ENCODE data around the gene GNG7. TPM values are rescaled to one million over a fixed set of nuclear protein-coding genes. Genes with fewer than 3 reads are reported as not detected.
"Not testable (repeated sequence)": the region's sequence is repeated elsewhere in the genome, so short reads cannot be mapped to it uniquely, and the experiment has no call there.

Gene GNG7
- total RNA-seq, 1 donor from 2014 or later: 0.96 TPM

DNA sequence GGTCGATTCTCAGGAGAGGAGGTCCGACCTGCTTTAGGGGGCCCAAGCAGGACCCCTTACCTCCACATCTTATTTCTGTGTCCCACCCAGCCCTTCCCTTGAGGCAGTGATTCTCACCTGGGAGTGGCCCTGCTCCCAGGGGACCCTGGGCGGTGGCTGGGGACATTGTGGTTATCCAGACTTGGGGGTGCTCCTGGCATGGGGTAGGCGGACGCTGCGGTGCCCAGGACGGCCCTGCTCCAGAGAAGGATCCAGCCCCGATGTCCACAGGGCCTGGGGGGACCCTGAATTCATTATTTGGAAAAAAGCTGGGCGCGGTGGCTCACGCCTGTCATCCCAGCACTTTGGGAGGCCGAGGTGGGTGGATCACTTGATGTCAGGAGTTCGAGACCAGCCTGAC lies 142.1 kb downstream of the GNG7 start:
- no peaks in the 10 kb centered on the region for H3K9me3 ChIP-seq
- intact Hi-C loops (cut with DNase I): no loop called here
- no peak for DNase-seq (ENCODE audit: low spot score in 2 of 2)
- TF ChIP-seq, protein P1, sequence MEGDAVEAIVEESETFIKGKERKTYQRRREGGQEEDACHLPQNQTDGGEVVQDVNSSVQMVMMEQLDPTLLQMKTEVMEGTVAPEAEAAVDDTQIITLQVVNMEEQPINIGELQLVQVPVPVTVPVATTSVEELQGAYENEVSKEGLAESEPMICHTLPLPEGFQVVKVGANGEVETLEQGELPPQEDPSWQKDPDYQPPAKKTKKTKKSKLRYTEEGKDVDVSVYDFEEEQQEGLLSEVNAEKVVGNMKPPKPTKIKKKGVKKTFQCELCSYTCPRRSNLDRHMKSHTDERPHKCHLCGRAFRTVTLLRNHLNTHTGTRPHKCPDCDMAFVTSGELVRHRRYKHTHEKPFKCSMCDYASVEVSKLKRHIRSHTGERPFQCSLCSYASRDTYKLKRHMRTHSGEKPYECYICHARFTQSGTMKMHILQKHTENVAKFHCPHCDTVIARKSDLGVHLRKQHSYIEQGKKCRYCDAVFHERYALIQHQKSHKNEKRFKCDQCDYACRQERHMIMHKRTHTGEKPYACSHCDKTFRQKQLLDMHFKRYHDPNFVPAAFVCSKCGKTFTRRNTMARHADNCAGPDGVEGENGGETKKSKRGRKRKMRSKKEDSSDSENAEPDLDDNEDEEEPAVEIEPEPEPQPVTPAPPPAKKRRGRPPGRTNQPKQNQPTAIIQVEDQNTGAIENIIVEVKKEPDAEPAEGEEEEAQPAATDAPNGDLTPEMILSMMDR (IDR thresholded peaks at IDR 0.05): no peak
- H3K27ac ChIP-seq: no peak overlapping the region
- no peaks in the 10 kb centered on the region for H3K27me3 ChIP-seq
- peaks cover 0 to 4% of the 10 kb centered on the region in 2 donors for H3K4me1 ChIP-seq
- no peaks in the 10 kb centered on the region for H3K36me3 ChIP-seq
- H3K4me3 ChIP-seq: no peak overlapping the region

DNA sequence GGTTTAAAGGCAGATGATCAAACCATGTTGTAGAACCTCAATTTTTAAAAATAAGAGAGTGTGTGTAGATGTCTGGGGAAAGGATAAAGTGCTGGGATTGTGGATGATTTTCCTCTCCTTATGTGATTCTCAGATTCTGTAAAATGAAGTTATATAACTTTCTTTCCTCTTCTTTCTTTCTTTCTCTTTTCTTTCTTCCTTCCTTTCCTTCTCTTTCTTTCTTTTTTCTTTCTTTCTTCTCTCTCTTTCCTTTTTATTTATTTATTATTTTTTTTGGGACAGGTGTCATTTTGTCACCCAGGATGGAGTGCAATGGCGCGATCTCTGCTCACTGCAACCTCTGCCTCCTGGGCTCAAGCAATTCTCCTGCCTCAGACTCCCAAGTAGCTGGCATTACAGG lies 144.0 kb downstream of the GNG7 start:
- H3K27ac ChIP-seq: no peak overlapping the region
- no peak overlapping the region for H3K4me3 ChIP-seq
- peaks cover 4 to 10% of the 10 kb centered on the region in 2 donors for H3K4me1 ChIP-seq
- H3K27me3 ChIP-seq: no peaks in the 10 kb centered on the region
- TF ChIP-seq, protein P1 (IDR thresholded peaks at IDR 0.05): no peak
- intact Hi-C loops (cut with DNase I): no loop called here
- H3K9me3 ChIP-seq: no peaks in the 10 kb centered on the region
- DNase-seq (ENCODE audit: low spot score in 2 of 2): no peak
- H3K36me3 ChIP-seq: no peaks in the 10 kb centered on the region

DNA sequence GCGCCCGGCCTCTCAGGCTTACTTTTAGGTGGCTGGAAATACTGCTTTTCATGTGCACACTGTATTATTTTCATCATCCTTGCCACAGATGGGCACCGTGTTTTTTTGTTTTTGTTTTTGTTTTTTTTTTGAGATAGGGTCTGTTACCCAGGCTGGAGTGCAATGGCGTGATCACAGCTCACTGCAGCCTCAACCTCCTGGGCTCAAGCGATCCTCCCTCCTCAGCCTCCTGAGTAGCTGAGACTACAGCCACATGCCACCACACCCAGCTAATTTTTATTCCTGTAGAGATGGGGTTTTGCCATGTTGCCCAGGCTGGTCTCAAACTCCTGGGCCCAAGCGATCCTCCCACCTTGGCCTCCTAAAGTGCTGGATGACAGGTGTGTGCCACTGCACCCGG lies 144.4 kb downstream of the GNG7 start:
- DNase-seq (ENCODE audit: low spot score in 2 of 2); H3K27me3 ChIP-seq; H3K36me3 ChIP-seq; H3K4me3 ChIP-seq; H3K9me3 ChIP-seq; H3K27ac ChIP-seq; intact Hi-C loops (cut with DNase I): not testable (repeated sequence)
- H3K4me1 ChIP-seq: peaks cover 4 to 10% of the 10 kb centered on the region in 2 donors

DNA sequence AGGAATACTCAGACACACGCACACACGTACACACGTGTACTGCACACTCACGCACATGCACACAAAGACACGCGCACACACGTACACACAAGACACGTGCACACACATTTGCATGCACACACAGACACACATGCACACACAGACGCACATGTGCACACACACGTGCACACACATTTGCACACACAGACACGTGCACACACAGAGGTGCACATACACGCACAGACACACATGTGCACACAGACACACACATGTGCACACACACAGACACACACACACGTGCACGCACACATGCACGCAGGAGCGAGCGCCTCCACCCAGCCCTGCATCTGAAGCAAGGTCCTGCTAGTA lies 145.4 kb downstream of the GNG7 start:
- no peak for DNase-seq (ENCODE audit: low spot score in 2 of 2)
- Histone ChIP-seq H3K27ac (no peak overlapping the region), H3K36me3 (no peaks in the 10 kb centered on the region), H3K4me1 (peaks cover 4 to 10% of the 10 kb centered on the region in 2 donors), H3K4me3 (no peak overlapping the region), H3K27me3 (no peaks in the 10 kb centered on the region), H3K9me3 (no peaks in the 10 kb centered on the region)
- intact Hi-C loops (cut with DNase I): no loop called here
- TF ChIP-seq, protein P1 (IDR thresholded peaks at IDR 0.05): no peak

DNA sequence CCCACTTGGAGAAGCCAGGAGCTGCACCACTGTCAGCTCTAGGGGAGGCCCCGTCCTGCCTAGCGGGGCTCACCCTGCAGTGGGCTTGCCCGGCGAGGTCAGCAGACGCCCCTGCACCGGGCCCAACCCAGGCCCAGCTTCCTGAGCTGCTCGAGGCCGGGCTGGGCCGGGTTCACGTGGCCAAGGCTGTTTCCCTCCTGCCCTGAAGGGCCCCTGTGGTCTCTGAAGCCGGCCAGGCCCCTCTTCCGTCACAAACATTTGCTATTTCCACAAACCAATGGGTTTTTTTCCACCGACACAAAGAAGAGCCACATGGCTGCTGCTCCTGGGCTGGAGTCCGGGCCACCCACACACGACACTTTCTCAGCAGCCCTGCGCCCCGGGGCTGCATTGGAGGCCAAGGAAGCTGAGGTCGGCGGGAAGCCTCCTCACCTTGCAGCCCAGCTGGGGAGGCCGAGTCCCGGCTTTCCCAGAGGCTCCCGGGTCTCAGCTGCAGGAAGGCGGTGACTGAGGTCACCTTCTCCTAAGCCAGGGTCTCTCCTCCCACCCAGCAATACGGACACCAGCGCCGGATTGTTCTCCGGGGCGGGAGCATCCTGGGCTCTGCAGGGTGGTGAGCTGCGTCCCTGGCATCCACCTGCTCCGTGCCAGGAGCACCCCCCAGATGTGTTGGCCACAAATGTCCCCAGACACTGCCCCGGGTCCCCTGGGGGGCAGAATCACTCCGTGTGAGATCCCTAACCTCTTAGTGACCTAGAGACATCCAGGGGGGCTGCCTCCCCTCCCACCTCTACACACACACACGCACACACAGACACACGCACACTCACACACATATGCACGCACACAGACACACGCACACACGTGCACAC lies 146.0 kb downstream of the GNG7 start:
- no peak for DNase-seq (ENCODE audit: low spot score in 2 of 2)
- Histone ChIP-seq H3K9me3 (no peaks in the 10 kb centered on the region), H3K27me3 (no peaks in the 10 kb centered on the region), H3K36me3 (no peaks in the 10 kb centered on the region), H3K4me1 (peaks cover 4 to 10% of the 10 kb centered on the region in 2 donors), H3K27ac (peak overlapping the region; percentile 78 to 81), H3K4me3 (no peak overlapping the region)
- TF ChIP-seq, protein P1 (IDR thresholded peaks at IDR 0.05): no peak
- intact Hi-C loops (cut with DNase I): no loop called here

DNA sequence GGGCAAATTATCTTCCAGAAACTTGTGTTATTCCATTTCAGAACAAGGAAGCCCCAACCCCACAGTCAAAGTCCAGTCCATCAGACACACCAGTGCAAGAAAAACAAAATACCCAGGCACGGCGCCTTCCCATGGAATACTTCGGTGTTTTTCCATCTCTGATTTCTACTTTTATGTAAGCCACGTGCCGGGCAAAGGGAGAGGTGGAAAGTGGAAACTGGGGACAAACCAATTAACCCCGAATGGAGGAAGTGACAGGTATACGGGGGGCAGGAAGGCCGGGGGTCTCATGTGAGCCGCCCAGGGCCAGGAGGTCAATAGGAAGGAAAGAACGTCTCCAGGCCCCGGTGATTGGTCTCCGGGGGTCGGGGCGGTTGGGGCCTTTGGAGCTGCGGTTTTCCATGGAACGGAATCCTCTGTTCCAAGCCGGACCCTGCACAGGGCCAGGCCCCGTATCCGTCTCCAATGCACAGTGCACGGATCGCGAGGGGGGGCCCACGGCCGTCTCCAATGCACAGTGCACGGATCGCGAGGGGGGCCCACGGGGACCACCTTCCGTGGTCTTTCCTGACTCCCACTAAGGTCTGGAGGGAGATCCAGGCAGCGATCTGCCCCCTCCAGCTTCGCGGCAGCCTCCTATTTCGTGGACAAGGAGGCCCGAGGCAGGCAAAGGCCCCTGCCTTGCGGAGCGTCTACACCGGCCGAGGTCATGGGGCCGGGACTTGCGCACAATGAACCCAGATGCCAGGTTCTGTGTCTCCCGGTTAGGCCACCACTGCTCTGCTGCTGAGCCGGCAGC lies 146.9 kb downstream of the GNG7 start:
- Histone ChIP-seq H3K4me3 (peak overlapping the region in 1 of 2 donors; percentile 36), H3K4me1 (peaks cover 4 to 10% of the 10 kb centered on the region in 2 donors), H3K36me3 (no peaks in the 10 kb centered on the region), H3K9me3 (no peaks in the 10 kb centered on the region), H3K27ac (peak overlapping the region; percentile 78 to 81), H3K27me3 (no peaks in the 10 kb centered on the region)
- intact Hi-C loops (cut with DNase I): no loop called here
- no peak for DNase-seq (ENCODE audit: low spot score in 2 of 2)
- TF ChIP-seq, protein P1 (IDR thresholded peaks at IDR 0.05): no peak
